Pulmonary artery endothelial cell (primary cell): ENCODE measurements around the gene APBA1. TPM values are rescaled to one million over a fixed set of nuclear protein-coding genes. Genes with fewer than 3 reads are reported as not detected.

Experiments
- DNase-seq: peaks from one replicate; pipeline ENCODE4 v3.0.0-alpha.2; 2011; ENCODE audit warnings: low read depth, low spot score
- total RNA-seq: library from RNA; depleted of rRNA; stranded (reverse); fragments of >200 nt; gene quantifications from 2 replicates; pipeline ENCODE4 v1.2.3, GENCODE V29; 2014

Gene APBA1
- total RNA-seq, 1 donor from 2014 or later: 7.1 TPM

- DNase-seq: no peak
Observed at GRCh38 chr9:69579760-69580581, 92.2 kb downstream of the APBA1 start.

GRCh38 chr9:69579032-69579758 lies 93.0 kb downstream of the APBA1 start:
- DNase-seq: no peak

GRCh38 chr9:69578026-69578425 lies 94.1 kb downstream of the APBA1 start:
- DNase-seq: no peak

GRCh38 chr9:69577123-69577522 lies 95.0 kb downstream of the APBA1 start:
- DNase-seq: no peak

- DNase-seq: no peak
Observed at GRCh38 chr9:69574057-69574456, 98.1 kb downstream of the APBA1 start.

DNA sequence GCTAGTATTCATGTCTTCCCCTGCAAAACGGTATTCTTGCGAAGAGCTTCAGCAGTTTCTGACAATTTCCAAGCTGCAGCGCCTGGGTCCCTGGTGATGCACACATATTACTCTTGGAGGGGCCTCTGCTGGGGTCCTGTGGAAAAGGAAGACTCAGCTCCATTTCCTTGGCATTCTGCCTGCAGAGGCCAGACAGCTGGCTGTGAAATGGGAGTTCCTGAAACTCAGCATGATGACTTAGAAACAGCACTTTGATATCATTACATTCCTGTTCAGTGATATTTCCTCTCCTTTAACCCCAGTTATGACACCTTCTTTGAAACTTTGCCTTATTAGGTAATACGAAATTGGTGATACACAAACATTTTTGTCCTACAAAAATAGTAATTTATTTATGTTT lies 98.5 kb downstream of the APBA1 start:
- DNase-seq: peak; percentile 84

GRCh38 chr9:69572611-69573010 lies 99.6 kb downstream of the APBA1 start:
- DNase-seq: no peak

GRCh38 chr9:69571032-69571431 lies 101.1 kb downstream of the APBA1 start:
- no peak for DNase-seq

DNA sequence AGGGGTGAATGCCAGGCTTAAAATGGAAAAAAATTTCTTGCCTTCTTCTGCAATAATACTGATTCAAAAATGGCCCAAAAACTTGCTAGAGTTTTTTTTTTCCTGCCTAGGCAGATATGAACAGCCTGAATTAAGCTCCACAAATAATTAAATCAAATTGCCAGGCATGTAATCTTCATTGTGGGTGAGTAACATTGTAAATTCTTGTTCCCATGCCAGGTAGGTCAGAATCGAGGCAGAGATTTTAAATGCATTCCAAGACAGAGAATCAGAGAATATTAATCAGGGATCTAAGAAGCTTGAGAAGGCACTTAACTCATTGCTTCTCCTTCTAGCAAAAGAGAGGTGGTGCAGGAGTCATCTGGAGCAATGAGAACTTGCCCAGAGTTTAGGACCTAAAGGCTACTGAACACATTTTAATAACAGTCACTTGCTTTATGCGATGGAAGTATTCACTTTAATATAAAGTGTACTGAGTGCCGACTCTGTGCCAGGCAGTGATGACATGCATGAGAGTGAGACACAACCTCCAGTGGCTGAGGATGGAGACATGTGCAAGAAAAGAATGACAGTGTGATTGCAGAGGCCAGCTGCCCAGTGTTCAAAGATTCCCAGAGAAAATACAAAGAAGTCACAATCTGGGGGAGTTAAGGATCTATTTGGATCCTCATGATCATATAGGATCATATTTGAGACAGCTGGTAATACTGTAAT lies 102.3 kb downstream of the APBA1 start:
- DNase-seq: no peak

DNA sequence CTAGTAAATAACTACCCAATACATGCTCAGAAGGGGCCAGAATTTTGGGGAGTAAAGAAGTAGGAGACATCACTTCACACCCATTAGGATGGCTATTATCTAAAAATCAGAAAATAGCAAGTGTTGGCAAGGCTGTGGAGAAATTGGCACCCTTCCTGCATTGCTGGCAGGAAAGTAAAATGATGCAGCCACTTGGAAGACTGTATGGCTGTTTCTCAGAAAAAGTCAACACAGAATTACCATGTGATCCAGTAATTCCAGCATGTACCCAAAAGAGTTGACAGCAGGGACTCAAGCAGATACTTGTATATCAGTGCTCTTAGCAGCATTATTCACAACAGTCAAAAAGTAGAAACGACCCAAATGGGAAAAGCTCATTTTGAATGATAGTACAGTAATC lies 107.6 kb downstream of the APBA1 start:
- no peak for DNase-seq

DNA sequence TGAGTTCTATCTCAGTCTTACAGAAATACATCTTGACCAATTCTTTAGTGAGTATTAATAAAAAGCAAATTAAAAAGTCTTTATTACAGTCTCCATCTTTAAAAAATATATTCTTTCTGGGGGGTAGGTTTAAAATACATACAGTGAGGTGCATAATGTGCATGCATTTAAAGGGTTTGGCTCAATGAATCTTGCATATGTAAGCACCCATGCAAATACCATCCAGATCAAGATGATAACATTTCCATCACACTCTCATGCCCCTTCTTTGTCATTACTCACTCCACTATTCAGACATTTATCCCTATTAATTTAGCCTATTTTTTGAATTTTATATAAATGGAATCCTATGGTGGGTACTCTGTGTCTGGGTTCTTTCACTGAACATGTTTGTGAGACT lies 113.0 kb downstream of the APBA1 start:
- DNase-seq: no peak

- no peak for DNase-seq
Observed at GRCh38 chr9:69556707-69557106, 115.5 kb downstream of the APBA1 start.

GRCh38 chr9:69555802-69556201 lies 116.4 kb downstream of the APBA1 start:
- DNase-seq: no peak

DNA sequence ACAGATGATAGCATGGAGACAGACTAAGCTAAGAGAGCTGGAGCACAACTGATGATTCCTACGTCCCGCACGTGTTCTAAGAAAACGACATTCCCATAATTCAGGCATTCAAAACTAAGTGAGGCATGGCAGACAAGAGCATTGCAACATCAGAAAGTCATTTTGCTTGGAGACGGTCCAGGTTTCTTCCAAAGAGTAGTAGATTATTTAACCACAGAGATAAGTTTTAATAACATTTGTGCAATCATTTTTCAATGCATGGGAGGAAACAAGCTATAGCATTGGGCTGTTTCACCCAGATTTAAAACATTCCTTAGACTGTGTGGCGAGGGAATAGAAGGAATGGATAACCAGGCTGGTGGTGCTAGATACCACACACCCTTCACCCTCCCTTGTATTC lies 117.2 kb downstream of the APBA1 start:
- DNase-seq: no peak

- DNase-seq: no peak
Observed at GRCh38 chr9:69549310-69550202, 122.6 kb downstream of the APBA1 start.

- DNase-seq: no peak
Observed at GRCh38 chr9:69548681-69549080, 123.5 kb downstream of the APBA1 start.

GRCh38 chr9:69546265-69546664 lies 125.9 kb downstream of the APBA1 start:
- no peak for DNase-seq

GRCh38 chr9:69542942-69543704 lies 129.0 kb downstream of the APBA1 start:
- no peak for DNase-seq

DNA sequence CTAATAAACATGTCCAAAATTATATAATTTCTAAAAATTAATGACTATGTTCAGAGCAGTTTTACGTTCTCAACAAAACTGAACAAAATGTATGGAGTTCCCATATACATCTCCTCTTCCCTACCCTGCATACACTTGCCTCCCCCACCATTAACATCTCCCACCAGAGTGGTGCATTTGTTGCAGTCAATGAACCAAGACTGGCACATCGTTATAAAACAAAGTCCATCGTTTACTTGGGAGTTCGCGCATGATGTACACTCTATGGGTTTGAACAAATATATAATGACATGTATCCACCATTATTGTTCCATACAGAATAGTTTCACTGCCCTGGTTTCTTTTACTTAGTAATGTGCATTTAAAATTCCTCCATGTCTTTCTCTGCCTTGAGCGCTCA lies 130.1 kb downstream of the APBA1 start:
- DNase-seq: no peak

GRCh38 chr9:69535911-69536310 lies 136.3 kb downstream of the APBA1 start:
- DNase-seq: no peak
